B cell (primary cell): ENCODE results near the gene TCEAL6. TPM values are rescaled to one million over a fixed set of nuclear protein-coding genes. Genes with fewer than 3 reads are reported as not detected.
"Not testable (repeated sequence)": the region's sequence is repeated elsewhere in the genome, so short reads cannot be mapped to it uniquely, and the experiment has no call there.

Source experiments
- ATAC-seq: fragments of 200-7000 bp; cut with Tn5 transposase; one replicate; pipeline ENCODE4 v1.10.0; 2021; ENCODE audit warnings: low read depth, mild to moderate bottlenecking, moderate number of reproducible peaks, moderate library complexity
- CTCF ChIA-PET: fragments of 350-600 bp; sonication (Branson Sonifier 250); formaldehyde crosslinking; loops from one replicate; lab custom pipeline; 2021; ENCODE audit warnings: antibody characterized with exemption, inconsistent platforms; lab: Charles Lee
- POLR2A ChIA-PET: fragments of 350-600 bp; sonication (Branson Sonifier 250); formaldehyde crosslinking; loops from one replicate; lab custom pipeline; 2021; ENCODE audit warnings: antibody characterized with exemption; lab: Charles Lee
- DNase-seq: peaks from one replicate; pipeline ENCODE4 v3.0.0; 2013
- H2AFZ ChIP-seq: 2 replicates; pipeline ENCODE4 v1.6.1; 2012; ENCODE audit warnings: mild to moderate bottlenecking, low read depth, low read length; ENCODE audit not compliant: insufficient read depth, poor library complexity, severe bottlenecking
- H3K27ac ChIP-seq, 2 donors: 1 replicate in 1 of 2; 2 replicates in 1 of 2; pipeline ENCODE4 v1.5.1; 2012 to 2013; ENCODE audit warnings: low read length in 2 of 2, mild to moderate bottlenecking in 2 of 2, moderate library complexity in 1 of 2
- H3K27me3 ChIP-seq, 4 experiments: fragments of 200-600 bp in 1 of 4; sonication (generic) in 1 of 4; replicated peaks in 1 of 4; 1 replicate in 2 of 4; 2 replicates in 2 of 4; pipeline versions ENCODE4 v1.6.1 to v1.7.0; 2013 to 2016; ENCODE audit warnings: low read length in 3 of 4, mild to moderate bottlenecking in 2 of 4, mixed read lengths in 1 of 4, moderate library complexity in 1 of 4; ENCODE audit not compliant: insufficient read depth in 4 of 4, control insufficient read depth in 3 of 4; ENCODE audit errors: control extremely low read depth in 1 of 4
- H3K36me3 ChIP-seq, 2 experiments: replicated peaks in 1 of 2; 1 replicate in 1 of 2; 2 replicates in 1 of 2; pipeline versions ENCODE4 v1.6.1 to v1.7.1; 2013; ENCODE audit warnings: low read length in 1 of 2; ENCODE audit not compliant: insufficient read depth in 2 of 2, control insufficient read depth in 1 of 2; ENCODE audit errors: control extremely low read depth in 1 of 2, extremely low read depth in 1 of 2
- H3K4me1 ChIP-seq, 2 donors: fragments of 200-600 bp in 1 of 2; sonication (generic) in 1 of 2; 1 replicate in 1 of 2; 2 replicates in 1 of 2; pipeline versions ENCODE4 v1.5.1 to v1.6.1; 2013 to 2017; ENCODE audit warnings: low read length in 2 of 2; ENCODE audit not compliant: control insufficient read depth in 2 of 2, insufficient read depth in 2 of 2
- H3K4me2 ChIP-seq: replicated peaks from 2 replicates; pipeline ENCODE3; 2012; ENCODE audit warnings: mild to moderate bottlenecking, low read depth, low read length; ENCODE audit not compliant: poor library complexity, severe bottlenecking
- H3K4me3 ChIP-seq, 5 experiments: fragments of 200-600 bp in 1 of 5; sonication (generic) in 1 of 5; 1 replicate in 3 of 5; 2 replicates in 2 of 5; pipeline versions ENCODE4 v1.5.1 to v1.7.0; 2011 to 2016; ENCODE audit warnings: low read length in 4 of 5, mild to moderate bottlenecking in 4 of 5, low read depth in 2 of 5, control low read depth in 1 of 5, moderate library complexity in 1 of 5; ENCODE audit not compliant: insufficient read depth in 1 of 5; ENCODE audit errors: control extremely low read depth in 1 of 5, extremely low read depth in 1 of 5
- H3K79me2 ChIP-seq: fragments of 200-600 bp; sonication (generic); one replicate; pipeline ENCODE4 v1.6.0; 2016; ENCODE audit warnings: low read length; ENCODE audit not compliant: control insufficient read depth, insufficient read depth
- H3K9ac ChIP-seq: fragments of 200-600 bp; sonication (generic); 2 replicates; pipeline ENCODE4 v1.6.1; 2017; ENCODE audit warnings: mild to moderate bottlenecking, low read length, moderate library complexity
- H3K9me3 ChIP-seq, 3 donors: one replicate each; pipeline versions ENCODE4 v1.6.1 to v1.7.1; 2013; ENCODE audit warnings: low read length in 2 of 3; ENCODE audit not compliant: control insufficient read depth in 2 of 3, insufficient read depth in 1 of 3; ENCODE audit errors: control extremely low read depth in 1 of 3
- H4K20me1 ChIP-seq: 2 replicates; pipeline ENCODE4 v1.6.0; 2012; ENCODE audit warnings: mild to moderate bottlenecking, low read length; ENCODE audit not compliant: insufficient read depth, control insufficient read depth, poor library complexity, severe bottlenecking
- H3K27ac Mint-ChIP-seq: one replicate; pipeline ENCODE4 v1.8.0; 2021; ENCODE audit warnings: mixed read lengths
- H3K27me3 Mint-ChIP-seq: one replicate; pipeline ENCODE4 v1.8.0; 2021; ENCODE audit warnings: mixed read lengths
- H3K4me1 Mint-ChIP-seq: one replicate; pipeline ENCODE4 v1.8.0; 2021; ENCODE audit warnings: mixed read lengths
- H3K4me3 Mint-ChIP-seq: one replicate; pipeline ENCODE4 v1.8.0; 2021; ENCODE audit warnings: mixed read lengths
- H3K9me3 Mint-ChIP-seq: one replicate; pipeline ENCODE4 v1.8.0; 2022; ENCODE audit warnings: mixed read lengths; ENCODE audit not compliant: insufficient read depth
- EZH2 ChIP-seq: IDR thresholded peaks from 2 replicates; pipeline ENCODE4 v1.6.1; 2012; ENCODE audit warnings: borderline replicate concordance, low read depth, mild to moderate bottlenecking, moderate library complexity, low read length; ENCODE audit not compliant: insufficient read depth, poor library complexity, severe bottlenecking
- WGBS: methylation state at CpG from one replicate; pipeline ENCODE4 v1.1.5; 2013; ENCODE audit warnings: missing lambda C conversion rate; ENCODE audit not compliant: insufficient coverage; 5-methylcytosine and 5-hydroxymethylcytosine counted together
- intact Hi-C: fragments of 100-400 bp; cut with micrococcal nuclease; formaldehyde crosslinking; loops from one replicate; pipeline ENCODE4 v1.10.0; 2022
- polyA plus RNA-seq: library from polyadenylated mRNA; depleted of rRNA; stranded (reverse); fragments of >200 nt; gene quantifications from 2 replicates; pipeline ENCODE4 v1.2.3, GENCODE V29; 2012
- total RNA-seq, 2 donors: library from RNA; stranded (reverse); fragments of 120-200 nt in 1 of 2; gene quantifications; 1 replicate in 1 of 2; 2 replicates in 1 of 2; pipeline versions ENCODE4 v1.2.3 to v1.2.4, GENCODE V29; 2013 to 2022
- TF ChIP-seq, protein P1 (sequence below): fragments of 200-600 bp; IDR thresholded peaks from one replicate; pipeline ENCODE4 v1.8.0; 2022; ENCODE audit warnings: antibody characterized with exemption, mild to moderate bottlenecking

TCEAL6 gene
- total and polyA plus RNA-seq, 2 donors (not counting 1 experiment from before 2014, with no cell fraction given): not detected

GRCh38 chrX:102154218-102154860 is 12.1 kb upstream of the TCEAL6 start:
- WGBS: 35% methylated on average over 6 of the region's 11 CpGs
- CTCF ChIA-PET: no interaction called here

DNA sequence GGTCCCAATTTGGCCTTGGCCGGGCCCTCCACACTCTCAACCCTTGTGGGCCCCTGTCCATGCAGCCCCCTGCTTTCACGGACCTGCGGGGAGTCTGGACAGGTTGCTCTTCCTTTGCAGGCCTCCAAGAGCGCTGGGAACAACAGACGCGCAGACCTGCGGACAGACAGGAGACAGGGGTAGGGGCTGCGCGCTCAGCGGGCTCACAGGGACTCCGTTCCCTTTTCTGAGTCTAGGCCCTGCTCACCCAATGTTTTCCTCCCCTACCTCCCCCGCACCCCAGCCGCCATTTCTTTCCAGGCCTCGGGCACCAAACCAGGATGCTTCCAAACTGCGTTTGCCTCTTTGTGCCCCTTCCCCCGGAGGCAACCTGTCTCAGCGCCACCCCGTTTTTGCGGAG is 650 bp downstream of the TCEAL6 start:
- H3K79me2 ChIP-seq, H3K9me3 ChIP-seq, H3K36me3 ChIP-seq, ATAC-seq, H3K27me3 ChIP-seq, intact Hi-C loops, CTCF ChIA-PET, H3K4me3 Mint-ChIP-seq, H3K27ac ChIP-seq, H2AFZ ChIP-seq, H3K4me3 ChIP-seq, H3K27ac Mint-ChIP-seq, H3K9ac ChIP-seq, H4K20me1 ChIP-seq, DNase-seq, POLR2A ChIA-PET, H3K4me1 ChIP-seq, H3K4me2 ChIP-seq, H3K9me3 Mint-ChIP-seq, H3K4me1 Mint-ChIP-seq: not testable (repeated sequence)
- WGBS: 19% methylated on average over 12 of the region's 19 CpGs
- H3K27me3 Mint-ChIP-seq: peaks cover 19% of the 10 kb centered on the region

More at GRCh38 chrX:102154218-102154860, 12.1 kb upstream of the TCEAL6 start:
- H3K4me3 Mint-ChIP-seq: peak overlapping the region; percentile 95
- ATAC-seq (no peak), DNase-seq (no peak)
- peaks cover 14% of the 10 kb centered on the region for H3K27me3 Mint-ChIP-seq
- peak overlapping the region; percentile 75 for H3K4me2 ChIP-seq
- no peak overlapping the region for H3K27ac Mint-ChIP-seq
- H3K27ac ChIP-seq: no peak overlapping the region
- peaks cover 4 to 7% of the 10 kb centered on the region in 2 donors for H3K4me1 ChIP-seq
- H3K4me1 Mint-ChIP-seq: peaks cover 16% of the 10 kb centered on the region
- no peaks in the 10 kb centered on the region for H3K79me2 ChIP-seq
- TF ChIP-seq, protein P1, sequence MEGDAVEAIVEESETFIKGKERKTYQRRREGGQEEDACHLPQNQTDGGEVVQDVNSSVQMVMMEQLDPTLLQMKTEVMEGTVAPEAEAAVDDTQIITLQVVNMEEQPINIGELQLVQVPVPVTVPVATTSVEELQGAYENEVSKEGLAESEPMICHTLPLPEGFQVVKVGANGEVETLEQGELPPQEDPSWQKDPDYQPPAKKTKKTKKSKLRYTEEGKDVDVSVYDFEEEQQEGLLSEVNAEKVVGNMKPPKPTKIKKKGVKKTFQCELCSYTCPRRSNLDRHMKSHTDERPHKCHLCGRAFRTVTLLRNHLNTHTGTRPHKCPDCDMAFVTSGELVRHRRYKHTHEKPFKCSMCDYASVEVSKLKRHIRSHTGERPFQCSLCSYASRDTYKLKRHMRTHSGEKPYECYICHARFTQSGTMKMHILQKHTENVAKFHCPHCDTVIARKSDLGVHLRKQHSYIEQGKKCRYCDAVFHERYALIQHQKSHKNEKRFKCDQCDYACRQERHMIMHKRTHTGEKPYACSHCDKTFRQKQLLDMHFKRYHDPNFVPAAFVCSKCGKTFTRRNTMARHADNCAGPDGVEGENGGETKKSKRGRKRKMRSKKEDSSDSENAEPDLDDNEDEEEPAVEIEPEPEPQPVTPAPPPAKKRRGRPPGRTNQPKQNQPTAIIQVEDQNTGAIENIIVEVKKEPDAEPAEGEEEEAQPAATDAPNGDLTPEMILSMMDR: no peak
- no peak for TF ChIP-seq EZH2
- no peaks in the 10 kb centered on the region for H3K36me3 ChIP-seq
- POLR2A ChIA-PET: no interaction called here
- peak overlapping the region; percentile 67 for H3K9ac ChIP-seq
- intact Hi-C loops: no loop called here
- H3K9me3 Mint-ChIP-seq: no peaks in the 10 kb centered on the region
- no peaks in the 10 kb centered on the region for H4K20me1 ChIP-seq
- H3K9me3 ChIP-seq: no peaks in the 10 kb centered on the region
- H2AFZ ChIP-seq: peak overlapping the region; percentile 78
- peak overlapping the region in 2 of 5 experiments; percentile 58 to 61 for H3K4me3 ChIP-seq
- H3K27me3 ChIP-seq: peaks cover 0 to 4% (median 0%) of the 10 kb centered on the region in 4 experiments

GRCh38 chrX:102140876-102141275 is 1.4 kb downstream of the TCEAL6 start:
- H3K79me2 ChIP-seq, CTCF ChIA-PET: not testable (repeated sequence)

More at GRCh38 chrX:102140876-102141275, 1.4 kb downstream of the TCEAL6 start:
- H3K9me3 Mint-ChIP-seq, H3K36me3 ChIP-seq, H3K4me2 ChIP-seq, intact Hi-C loops, POLR2A ChIA-PET, H2AFZ ChIP-seq, H3K9ac ChIP-seq, DNase-seq, H3K27ac Mint-ChIP-seq, H3K4me3 Mint-ChIP-seq, H3K27me3 ChIP-seq, H3K27ac ChIP-seq, H3K4me1 ChIP-seq, H3K4me3 ChIP-seq, ATAC-seq, H3K4me1 Mint-ChIP-seq, H4K20me1 ChIP-seq, H3K9me3 ChIP-seq: not testable (repeated sequence)
- peaks cover 20% of the 10 kb centered on the region for H3K27me3 Mint-ChIP-seq
- WGBS: no CpG with 5 or more reads among the region's 16 CpGs
